ENCODE results near the gene CENATAC. TPM values are rescaled to one million over a fixed set of nuclear protein-coding genes. Genes with fewer than 3 reads are reported as not detected.
A peak's percentile ranks its signal among the peaks of the same experiment; 100 is the strongest.
"Not testable (repeated sequence)": the region's sequence is repeated elsewhere in the genome, so short reads cannot be mapped to it uniquely, and the experiment has no call there.

CENATAC gene
- polyA plus RNA-seq, 1 donor from 2014 or later: 70.3 TPM

- H3K4me3 ChIP-seq (ENCODE audit: low read length); H3K79me2 ChIP-seq (replicated peaks; ENCODE audit: insufficient read depth, low read length); H3K36me3 ChIP-seq (ENCODE audit: insufficient read depth, low read length); H3K9me3 ChIP-seq (ENCODE audit: low read length); H3K27me3 ChIP-seq (ENCODE audit: insufficient read depth, low read depth, low read length); H3F3A ChIP-seq (ENCODE audit: insufficient read depth, low read length, poor library complexity, severe bottlenecking); H3K9me2 ChIP-seq (ENCODE audit: insufficient read depth, low read length); H3K27ac ChIP-seq (ENCODE audit: low read length); H3K4me2 ChIP-seq (ENCODE audit: low read length); H4K20me1 ChIP-seq (ENCODE audit: insufficient read depth); H2AFZ ChIP-seq (ENCODE audit: low read depth, low read length); H3K9ac ChIP-seq (ENCODE audit: low read length): not testable (repeated sequence)
These were observed 6.4 kb upstream of the CENATAC start for GRCh38 chr11:118991486-118992038.

GRCh38 chr11:118996926-118997626, 862 bp upstream of the CENATAC start:
- Histone ChIP-seq H3K36me3 (ENCODE audit: insufficient read depth, low read length) (no peaks in the 10 kb centered on the region), H3K27ac (ENCODE audit: low read length) (peak overlapping the region; percentile 63), H3K9me2 (ENCODE audit: insufficient read depth, low read length) (no peaks in the 10 kb centered on the region), H3K9me3 (ENCODE audit: low read length) (no peaks in the 10 kb centered on the region), H4K20me1 (ENCODE audit: insufficient read depth) (no peaks in the 10 kb centered on the region), H3K4me3 (ENCODE audit: low read length) (peak overlapping the region; percentile 95), H3F3A (ENCODE audit: insufficient read depth, low read length, poor library complexity, severe bottlenecking) (no peaks in the 10 kb centered on the region), H3K27me3 (ENCODE audit: insufficient read depth, low read depth, low read length) (no peaks in the 10 kb centered on the region), H3K4me2 (ENCODE audit: low read length) (peak overlapping the region; percentile 76), H3K9ac (ENCODE audit: low read length) (peak overlapping the region; percentile 82), H3K79me2 (replicated peaks; ENCODE audit: insufficient read depth, low read length) (no peaks in the 10 kb centered on the region), H2AFZ (ENCODE audit: low read depth, low read length) (peak overlapping the region; percentile 87)
- TF ChIP-seq SMC3 (conservative IDR thresholded peaks at IDR 0.05; ENCODE audit: poor library complexity) (no peak), CTCF (IDR thresholded peaks at IDR 0.05; ENCODE audit: poor library complexity, severe bottlenecking) (peak; percentile 15), EP300 (conservative IDR thresholded peaks at IDR 0.05; ENCODE audit: poor library complexity, severe bottlenecking) (no peak), RAD21 (conservative IDR thresholded peaks at IDR 0.05) (no peak), MXI1 (conservative IDR thresholded peaks at IDR 0.05; ENCODE audit: poor library complexity, severe bottlenecking) (no peak), POLR2AphosphoS5 (IDR thresholded peaks at IDR 0.05) (no peak), TAF1 (IDR thresholded peaks at IDR 0.05; ENCODE audit: low read depth) (no peak), REST (IDR thresholded peaks at IDR 0.05; ENCODE audit: borderline replicate concordance) (no peak)

- Histone ChIP-seq H3K27ac (ENCODE audit: low read length) (peak overlapping the region; percentile 63), H3K36me3 (ENCODE audit: insufficient read depth, low read length) (no peaks in the 10 kb centered on the region), H3K9ac (ENCODE audit: low read length) (peak overlapping the region; percentile 82), H3K9me3 (ENCODE audit: low read length) (no peaks in the 10 kb centered on the region), H3K79me2 (replicated peaks; ENCODE audit: insufficient read depth, low read length) (no peaks in the 10 kb centered on the region), H3F3A (ENCODE audit: insufficient read depth, low read length, poor library complexity, severe bottlenecking) (no peaks in the 10 kb centered on the region), H3K9me2 (ENCODE audit: insufficient read depth, low read length) (no peaks in the 10 kb centered on the region), H3K4me3 (ENCODE audit: low read length) (peak overlapping the region; percentile 95), H3K27me3 (ENCODE audit: insufficient read depth, low read depth, low read length) (no peaks in the 10 kb centered on the region), H3K4me2 (ENCODE audit: low read length) (peak overlapping the region; percentile 74), H2AFZ (ENCODE audit: low read depth, low read length) (peak overlapping the region; percentile 35), H4K20me1 (ENCODE audit: insufficient read depth) (no peaks in the 10 kb centered on the region)
- no peak for TF ChIP-seq RAD21 (conservative IDR thresholded peaks at IDR 0.05)
These were observed 415 bp downstream of the CENATAC start for GRCh38 chr11:118998388-118998717.

All from neural cell (in vitro differentiated cells).